HepG2 (cell line): ENCODE measurements around the gene IQSEC1. TPM values are rescaled to one million over a fixed set of nuclear protein-coding genes. Genes with fewer than 3 reads are reported as not detected.

ENCODE experiments used
- ATAC-seq: fragments of 200-7000 bp; cut with Tn5 transposase; 3 replicates; pipeline ENCODE4 v1.9.1; 2020; ENCODE audit warnings: mild to moderate bottlenecking, moderate library complexity
- BruUV-seq: library from RNA; stranded (reverse); fragments of 400-500 nt; replicated peaks from 2 replicates; lab custom pipeline; 2021; lab: Mats Ljungman, UMichigan
- CTCF ChIA-PET: fragments of 300-600 bp; formaldehyde crosslinking; extraction: SDS; loops from one replicate; lab custom pipeline; 2021; ENCODE audit warnings: low total read pairs, inconsistent platforms, low intra/inter-chr PET ratio; lab: Yijun Ruan, JAX
- POLR2A ChIA-PET: fragments of 350-600 bp; sonication (Branson Sonifier 250); formaldehyde crosslinking; loops from one replicate; lab custom pipeline; 2020; ENCODE audit warnings: antibody characterized with exemption, inconsistent platforms; lab: Yijun Ruan, JAX
- DNase-seq: peaks from one replicate; pipeline ENCODE4 v3.0.0-alpha.2; 2015; ENCODE audit warnings: low spot score
- FAIRE-seq: peaks from 3 replicates; lab custom pipeline; 2011; peaks lifted over from hg19 to GRCh38; lab: Jason Lieb, UNC
- H2AFZ ChIP-seq: one replicate; pipeline ENCODE4 v1.6.1; 2011; ENCODE audit warnings: low read length, inconsistent platforms
- H3K27ac ChIP-seq: fragments of 300-600 bp; 3 replicates; pipeline ENCODE4 v1.8.0; 2011; ENCODE audit warnings: mixed run types, mild to moderate bottlenecking, mixed read lengths, low read length, inconsistent platforms; ENCODE audit not compliant: insufficient read depth; ENCODE audit errors: extremely low read length
- H3K27me3 ChIP-seq, 2 experiments: fragments of 200-600 bp in 1 of 2; 2 replicates in 1 of 2; 3 replicates in 1 of 2; pipeline versions ENCODE4 v1.6.0 to v1.8.0; 2011; ENCODE audit warnings: low read length in 2 of 2, mild to moderate bottlenecking in 2 of 2, moderate library complexity in 2 of 2, inconsistent platforms in 1 of 2; ENCODE audit not compliant: insufficient read depth in 2 of 2, control insufficient read depth in 1 of 2
- H3K36me3 ChIP-seq, 2 experiments: fragments of 200-600 bp in 1 of 2; replicated peaks in 1 of 2; 2 replicates in 1 of 2; 3 replicates in 1 of 2; pipeline versions ENCODE4 v1.5.1 to v1.8.0; 2011; ENCODE audit warnings: low read length in 2 of 2, inconsistent platforms in 1 of 2; ENCODE audit not compliant: insufficient read depth in 2 of 2, control insufficient read depth in 1 of 2
- H3K4me1 ChIP-seq: 2 replicates; pipeline ENCODE4 v1.5.1; 2012; ENCODE audit warnings: low read length, inconsistent platforms; ENCODE audit not compliant: insufficient read depth
- H3K4me2 ChIP-seq: 2 replicates; pipeline ENCODE4 v1.6.0; 2011; ENCODE audit warnings: low read depth, low read length, inconsistent platforms
- H3K4me3 ChIP-seq, 3 experiments: fragments of 200-600 bp in 1 of 3; sonication (generic), shearing (Covaris generic) in 1 of 3; replicated peaks in 1 of 3; 2 replicates each; pipeline ENCODE4 v1.5.1; 2011 to 2016; ENCODE audit warnings: low read length in 3 of 3, inconsistent platforms in 2 of 3, low read depth in 2 of 3, mild to moderate bottlenecking in 2 of 3, control low read depth in 1 of 3, mixed read lengths in 1 of 3; ENCODE audit not compliant: insufficient read depth in 1 of 3
- H3K79me2 ChIP-seq: one replicate; pipeline ENCODE4 v1.6.1; 2011; ENCODE audit warnings: low read length, inconsistent platforms; ENCODE audit not compliant: insufficient read depth
- H3K9ac ChIP-seq: 2 replicates; pipeline ENCODE4 v1.6.0; 2011; ENCODE audit warnings: mild to moderate bottlenecking, low read depth, low read length, inconsistent platforms; ENCODE audit not compliant: insufficient read depth
- H3K9me3 ChIP-seq: 2 replicates; pipeline ENCODE4 v1.5.1; 2012; ENCODE audit warnings: mild to moderate bottlenecking, low read length
- H4K20me1 ChIP-seq: 2 replicates; pipeline ENCODE4 v1.6.0; 2011; ENCODE audit warnings: inconsistent platforms, mild to moderate bottlenecking, low read length, moderate library complexity; ENCODE audit not compliant: insufficient read depth
- ARNT ChIP-seq: fragments of 450-650 bp; IDR thresholded peaks from 2 replicates; pipeline ENCODE4 v1.6.1; 2017
- CEBPG ChIP-seq: IDR thresholded peaks from 2 replicates; pipeline ENCODE4 v1.6.1; 2016
- ETV5 ChIP-seq: IDR thresholded peaks from 2 replicates; pipeline ENCODE4 v1.6.1; 2018; ENCODE audit warnings: missing biosample characterization, missing genetic modification reagents, inconsistent platforms, borderline replicate concordance
- GABPA ChIP-seq, 2 experiments: IDR thresholded peaks; 2 replicates each; pipeline ENCODE4 v1.6.1; 2011 to 2016; ENCODE audit warnings: low read depth in 2 of 2, low read length in 1 of 2, missing biosample characterization in 1 of 2, missing genetic modification characterization in 1 of 2
- GMEB1 ChIP-seq: sonication (generic); formaldehyde crosslinking; IDR thresholded peaks from 2 replicates; pipeline ENCODE4 v1.5.1; 2020; ENCODE audit warnings: missing genetic modification reagents, mild to moderate bottlenecking, borderline replicate concordance
- IRF2 ChIP-seq: IDR thresholded peaks from 2 replicates; pipeline ENCODE4 v1.6.1; 2018; ENCODE audit warnings: missing genetic modification reagents, missing compliant biosample characterization
- KDM3A ChIP-seq: IDR thresholded peaks from 2 replicates; pipeline ENCODE4 v1.6.1; 2018; ENCODE audit warnings: low read depth, missing compliant biosample characterization
- KMT2A ChIP-seq: sonication (generic); formaldehyde crosslinking; IDR thresholded peaks from 2 replicates; pipeline ENCODE4 v1.4.0; 2020; ENCODE audit warnings: missing genetic modification reagents
- POLR2A ChIP-seq, 2 experiments: IDR thresholded peaks; 2 replicates each; pipeline ENCODE4 v1.6.1; 2011; ENCODE audit warnings: low read depth in 2 of 2, low read length in 2 of 2, mild to moderate bottlenecking in 1 of 2, moderate library complexity in 1 of 2; ENCODE audit not compliant: insufficient read depth in 1 of 2
- SMARCC2 ChIP-seq: fragments of 450-650 bp; IDR thresholded peaks from 2 replicates; pipeline ENCODE4 v1.6.1; 2017; ENCODE audit warnings: antibody characterized with exemption, mild to moderate bottlenecking
- ZC3H13 ChIP-seq: sonication (generic); formaldehyde crosslinking; IDR thresholded peaks from 2 replicates; pipeline ENCODE4 v1.8.1; 2023; ENCODE audit warnings: mild to moderate bottlenecking, missing genetic modification reagents, moderate library complexity
- ZNF225 ChIP-seq: sonication (generic); formaldehyde crosslinking; IDR thresholded peaks from 2 replicates; pipeline ENCODE4 v1.4.0; 2020; ENCODE audit warnings: mild to moderate bottlenecking, missing genetic modification reagents
- ZNF274 ChIP-seq: sonication (generic); formaldehyde crosslinking; IDR thresholded peaks from 2 replicates; pipeline ENCODE4 v1.5.1; 2020; ENCODE audit warnings: mild to moderate bottlenecking, missing genetic modification reagents
- ZNF326 ChIP-seq: sonication (generic); formaldehyde crosslinking; IDR thresholded peaks from 2 replicates; pipeline ENCODE4 v1.4.0; 2020; ENCODE audit warnings: missing genetic modification reagents, borderline replicate concordance
- ZNF780A ChIP-seq: sonication (generic); formaldehyde crosslinking; IDR thresholded peaks from 2 replicates; pipeline ENCODE4 v1.8.0; 2022; ENCODE audit warnings: mild to moderate bottlenecking, missing genetic modification reagents, moderate library complexity
- ZNF816 ChIP-seq: sonication (generic); formaldehyde crosslinking; IDR thresholded peaks from 2 replicates; pipeline ENCODE4 v1.8.0; 2022; ENCODE audit warnings: missing genetic modification reagents, mild to moderate bottlenecking, borderline replicate concordance
- WGBS: methylation state at CpG from one replicate; pipeline ENCODE4 v1.1.6; 2017; ENCODE audit warnings: low lambda C conversion rate; 5-methylcytosine and 5-hydroxymethylcytosine counted together
- in situ Hi-C: cut with HindIII; loops from 2 replicates; pipeline ENCODE4 v1.10.0; 2017; ENCODE audit warnings: low pct_unique_long_range_greater_than_20kb; ENCODE audit not compliant: extremely low pct_ligation_motif_present
- intact Hi-C: fragments of 100-400 bp; cut with micrococcal nuclease; formaldehyde crosslinking; loops from one replicate; pipeline ENCODE4 v1.10.0; 2022; ENCODE audit not compliant: unreplicated experiment
- polyA plus RNA-seq, 8 experiments: library from polyadenylated mRNA; depleted of rRNA in 3 of 8; stranded (reverse) in 7 of 8; unstranded in 1 of 8; fragments of >200 nt; fragmentation: Illumina TruSeq in 4 of 8; extraction: Trizol in 4 of 8; gene quantifications; 2 replicates each; pipeline versions ENCODE4 v1.2.1 to v1.2.3, GENCODE V29; 2011 to 2016; ENCODE audit warnings: low read depth in 4 of 8, missing spikeins in 1 of 8, mixed read lengths in 1 of 8; ENCODE audit not compliant: insufficient read depth in 1 of 8
- total RNA-seq, 5 experiments: library from RNA; depleted of rRNA; stranded (reverse); fragments of >200 nt; fragmentation: Illumina TruSeq; extraction: Trizol; gene quantifications; 2 replicates each; pipeline ENCODE4 v1.2.3, GENCODE V29; 2016; ENCODE audit warnings: low read depth in 1 of 5
- TF ChIP-seq, protein P1 (sequence below): sonication (generic); formaldehyde crosslinking; IDR thresholded peaks from 2 replicates; pipeline ENCODE4 v1.5.1; 2020; ENCODE audit warnings: missing genetic modification reagents, mild to moderate bottlenecking, borderline replicate concordance

IQSEC1 gene
- total and polyA plus RNA-seq, 2 of the 13 experiments (the other 11 are each of a cell fraction or from before 2014, with no cell fraction given): 17.4 to 20.2 TPM

DNA sequence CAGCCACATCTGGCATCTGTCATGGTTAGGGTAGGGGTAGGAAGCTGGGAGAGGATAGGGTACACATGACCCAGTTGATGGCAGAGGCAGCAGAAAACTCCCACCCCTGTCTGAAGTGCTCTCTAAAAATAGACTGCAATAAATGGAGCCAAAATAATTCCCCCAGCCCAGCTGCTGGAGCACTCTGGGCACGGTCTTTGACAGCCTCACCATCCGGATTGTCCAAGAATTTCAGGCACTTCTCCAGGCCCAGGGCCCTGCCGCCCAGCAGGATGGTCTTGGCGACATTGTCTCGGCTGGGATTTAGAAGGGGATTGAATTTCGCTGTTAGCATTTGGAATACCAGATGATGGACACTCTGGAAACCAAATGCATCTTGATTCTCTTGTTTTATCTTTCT, 103.7 kb downstream of the IQSEC1 start:
- Histone ChIP-seq H3K27ac (no peak overlapping the region), H3K79me2 (peaks cover 30% of the 10 kb centered on the region), H3K27me3 (peaks cover 0 to 3% of the 10 kb centered on the region in 2 experiments; a peak in 1 of 5 replicates), H3K9ac (no peak overlapping the region), H3K4me3 (no peak overlapping the region), H3K36me3 (no peaks in the 10 kb centered on the region; a peak in 1 of 5 replicates), H2AFZ (no peak overlapping the region), H3K4me1 (peaks cover 53% of the 10 kb centered on the region), H3K9me3 (no peaks in the 10 kb centered on the region), H4K20me1 (peaks cover 1% of the 10 kb centered on the region), H3K4me2 (no peak overlapping the region)
- ChIA-PET POLR2A (no interaction called here), CTCF (no interaction called here)
- TF ChIP-seq GABPA (IDR thresholded peaks at IDR 0.05; ENCODE audit: low read depth, low read length): no peak
- no peak for TF ChIP-seq GABPA (CRISPR knock-in tag; IDR thresholded peaks at IDR 0.05; ENCODE audit: low read depth)
- TF ChIP-seq KMT2A: no peak
- TF ChIP-seq, protein P1, sequence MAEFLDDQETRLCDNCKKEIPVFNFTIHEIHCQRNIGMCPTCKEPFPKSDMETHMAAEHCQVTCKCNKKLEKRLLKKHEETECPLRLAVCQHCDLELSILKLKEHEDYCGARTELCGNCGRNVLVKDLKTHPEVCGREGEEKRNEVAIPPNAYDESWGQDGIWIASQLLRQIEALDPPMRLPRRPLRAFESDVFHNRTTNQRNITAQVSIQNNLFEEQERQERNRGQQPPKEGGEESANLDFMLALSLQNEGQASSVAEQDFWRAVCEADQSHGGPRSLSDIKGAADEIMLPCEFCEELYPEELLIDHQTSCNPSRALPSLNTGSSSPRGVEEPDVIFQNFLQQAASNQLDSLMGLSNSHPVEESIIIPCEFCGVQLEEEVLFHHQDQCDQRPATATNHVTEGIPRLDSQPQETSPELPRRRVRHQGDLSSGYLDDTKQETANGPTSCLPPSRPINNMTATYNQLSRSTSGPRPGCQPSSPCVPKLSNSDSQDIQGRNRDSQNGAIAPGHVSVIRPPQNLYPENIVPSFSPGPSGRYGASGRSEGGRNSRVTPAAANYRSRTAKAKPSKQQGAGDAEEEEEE (CRISPR knock-in tag): no peak
- no peak for TF ChIP-seq GMEB1 (CRISPR knock-in tag)
- TF ChIP-seq ZNF816 (CRISPR knock-in tag): no peak
- TF ChIP-seq KDM3A: no peak
- no peak for TF ChIP-seq ZC3H13
- TF ChIP-seq ZNF326: no peak
- TF ChIP-seq ZNF225 (CRISPR knock-in tag): no peak
- no peak for TF ChIP-seq POLR2A (IDR thresholded peaks at IDR 0.05; ENCODE audit: insufficient read depth in 1 of 2, low read depth in 2 of 2, low read length in 2 of 2)
- TF ChIP-seq CEBPG: no peak
- TF ChIP-seq SMARCC2: no peak
- TF ChIP-seq ZNF274 (CRISPR knock-in tag): no peak
- no peak for TF ChIP-seq ARNT
- TF ChIP-seq ZNF780A (CRISPR knock-in tag): no peak
- no peak for TF ChIP-seq IRF2 (CRISPR knock-in tag)
- TF ChIP-seq ETV5 (CRISPR knock-in tag): no peak
- 96% methylated on average over 4 of the region's 6 CpGs for WGBS
- ATAC-seq (no peak), DNase-seq (no peak), FAIRE-seq (no peak)
- intact Hi-C loops (loop anchor here (5.0 kb wide), 1 partner anchor 1208 kb away; the partner anchor contains the start of genes LSM3 and XPC), in situ Hi-C loops (no loop called here)
- BruUV-seq: no TSS peak
